K562 (cell line): ENCODE results near the gene CASP9. TPM values are rescaled to one million over a fixed set of nuclear protein-coding genes. Genes with fewer than 3 reads are reported as not detected.

ENCODE experiments used
- ATAC-seq: fragments of 200-7000 bp; cut with Tn5 transposase; 3 replicates; pipeline ENCODE4 v1.9.1; 2020; ENCODE audit warnings: moderate library complexity
- BruUV-seq: library from RNA; stranded (reverse); fragments of 400-500 nt; replicated peaks from 2 replicates; lab custom pipeline; 2021; lab: Mats Ljungman, UMichigan
- CTCF ChIA-PET: fragments of 300-600 bp; formaldehyde crosslinking; extraction: SDS; loops from one replicate; lab custom pipeline; 2021; ENCODE audit warnings: low intra/inter-chr PET ratio; lab: Yijun Ruan, JAX
- POLR2A ChIA-PET: fragments of 300-600, 350-650 bp; sonication (Branson Sonifier 250); formaldehyde crosslinking; extraction: SDS; loops from one replicate; lab custom pipeline; 2021; ENCODE audit warnings: antibody characterized with exemption, inconsistent platforms; lab: Yijun Ruan, JAX
- DNase-seq, 4 experiments: peaks; one replicate each; pipeline versions ENCODE4 v3.0.0 to v3.0.0-alpha.2; 2011 to 2018; ENCODE audit warnings: low spot score in 3 of 4, mixed read lengths in 3 of 4; ENCODE audit errors: extremely low read depth in 1 of 4
- FAIRE-seq: peaks from 2 replicates; lab custom pipeline; 2011; peaks lifted over from hg19 to GRCh38; lab: Jason Lieb, UNC
- H2AFZ ChIP-seq: 2 replicates; pipeline ENCODE4 v1.6.0; 2011; ENCODE audit warnings: low read depth, low read length, control low read depth, inconsistent platforms
- H3K27ac ChIP-seq: fragments of 200-600 bp; 3 replicates; pipeline ENCODE4 v1.8.0; 2011; ENCODE audit warnings: low read depth, mild to moderate bottlenecking, control low read depth, inconsistent platforms, low read length, moderate library complexity, mixed read lengths; ENCODE audit errors: extremely low read depth
- H3K27me3 ChIP-seq, 2 experiments: fragments of 300-600 bp in 1 of 2; 2 replicates in 1 of 2; 3 replicates in 1 of 2; pipeline versions ENCODE4 v1.6.0 to v1.8.0; 2011; ENCODE audit warnings: inconsistent platforms in 2 of 2, low read length in 2 of 2, mild to moderate bottlenecking in 1 of 2, mixed read lengths in 1 of 2, moderate library complexity in 1 of 2; ENCODE audit not compliant: control insufficient read depth in 2 of 2, insufficient read depth in 2 of 2
- H3K36me3 ChIP-seq: fragments of 300-600 bp; 3 replicates; pipeline ENCODE4 v1.8.0; 2011; ENCODE audit warnings: mild to moderate bottlenecking, low read length, inconsistent platforms; ENCODE audit not compliant: control insufficient read depth, insufficient read depth
- H3K4me1 ChIP-seq, 2 experiments: fragments of 200-600 bp in 1 of 2; replicated peaks in 1 of 2; 2 replicates in 1 of 2; 3 replicates in 1 of 2; pipeline versions ENCODE4 v1.5.1 to v1.8.0; 2011; ENCODE audit warnings: inconsistent platforms in 2 of 2, low read length in 2 of 2, mild to moderate bottlenecking in 1 of 2, mixed read lengths in 1 of 2, moderate library complexity in 1 of 2; ENCODE audit not compliant: control insufficient read depth in 2 of 2, insufficient read depth in 2 of 2
- H3K4me2 ChIP-seq: 2 replicates; pipeline ENCODE4 v1.6.1; 2011; ENCODE audit warnings: low read length, control low read depth, inconsistent platforms, mixed read lengths; ENCODE audit not compliant: insufficient read depth
- H3K4me3 ChIP-seq: fragments of 200-600 bp; sonication (generic), shearing (Covaris generic); 2 replicates; pipeline ENCODE4 v1.5.1; 2016; ENCODE audit warnings: control low read depth, inconsistent platforms
- H3K79me2 ChIP-seq: fragments of 200-600 bp; 3 replicates; pipeline ENCODE4 v1.8.0; 2011; ENCODE audit warnings: low read length, inconsistent platforms; ENCODE audit not compliant: control insufficient read depth, insufficient read depth
- H3K9ac ChIP-seq, 2 experiments: 2 replicates each; pipeline versions ENCODE4 v1.6.0 to v1.6.1; 2011; ENCODE audit warnings: low read depth in 2 of 2, low read length in 2 of 2, control low read depth in 1 of 2, inconsistent platforms in 1 of 2, mild to moderate bottlenecking in 1 of 2, mixed read lengths in 1 of 2; ENCODE audit not compliant: insufficient read depth in 1 of 2
- H3K9me1 ChIP-seq: one replicate; pipeline ENCODE4 v1.6.0; 2011; ENCODE audit warnings: inconsistent platforms, mild to moderate bottlenecking, low read length, moderate library complexity; ENCODE audit not compliant: control insufficient read depth, insufficient read depth
- H3K9me3 ChIP-seq: replicated peaks from 2 replicates; pipeline ENCODE4 v1.5.1; 2011; ENCODE audit warnings: low read depth, low read length, inconsistent platforms; ENCODE audit not compliant: control insufficient read depth, insufficient read depth
- H4K20me1 ChIP-seq: replicated peaks from 2 replicates; pipeline ENCODE4 v1.6.1; 2011; ENCODE audit warnings: low read length, inconsistent platforms, mixed read lengths; ENCODE audit not compliant: control insufficient read depth, insufficient read depth
- CC2D1A ChIP-seq: fragments of 450-650 bp; IDR thresholded peaks from 2 replicates; pipeline ENCODE4 v1.6.1; 2017; ENCODE audit warnings: mild to moderate bottlenecking
- FOXK2 ChIP-seq, 2 experiments: fragments of 450-650 bp; IDR thresholded peaks in 1 of 2; conservative IDR thresholded peaks in 1 of 2; 2 replicates each; pipeline ENCODE4 v1.6.1; 2016; ENCODE audit warnings: low read depth in 2 of 2, mild to moderate bottlenecking in 1 of 2
- HMG20B ChIP-seq: fragments of 250-450 bp; sonication (Bioruptor Pico); IDR thresholded peaks from 2 replicates; pipeline ENCODE4 v1.5.0; 2021; ENCODE audit warnings: mild to moderate bottlenecking
- NCOA4 ChIP-seq: fragments of 450-650 bp; IDR thresholded peaks from 2 replicates; pipeline ENCODE4 v1.6.1; 2018; ENCODE audit warnings: mild to moderate bottlenecking; ENCODE audit not compliant: partially characterized antibody
- NFIC ChIP-seq: fragments of 450-650 bp; IDR thresholded peaks from 2 replicates; pipeline ENCODE4 v1.6.1; 2017; ENCODE audit warnings: mild to moderate bottlenecking, inconsistent platforms
- NFIX ChIP-seq: fragments of 250-450 bp; sonication (Bioruptor Pico); IDR thresholded peaks from 2 replicates; pipeline ENCODE4 v1.4.0; 2020; ENCODE audit warnings: low read depth, mild to moderate bottlenecking, moderate library complexity
- POLR2AphosphoS2 ChIP-seq: IDR thresholded peaks from 2 replicates; pipeline ENCODE4 v1.6.1; 2012; ENCODE audit warnings: low read length, improper control_type of control experiment
- POLR2H ChIP-seq: IDR thresholded peaks from 2 replicates; pipeline ENCODE4 v1.6.1; 2016; ENCODE audit warnings: missing genetic modification characterization, low read depth, mild to moderate bottlenecking, control low read depth, missing compliant biosample characterization, moderate library complexity
- PURB ChIP-seq: sonication (generic); formaldehyde crosslinking; IDR thresholded peaks from 2 replicates; pipeline ENCODE4 v1.9.0; 2021; ENCODE audit warnings: low read depth, mild to moderate bottlenecking, missing genetic modification reagents
- STAG1 ChIP-seq: sonication (generic); formaldehyde crosslinking; IDR thresholded peaks from 2 replicates; pipeline ENCODE4 v1.5.0; 2020; ENCODE audit warnings: missing genetic modification reagents, borderline replicate concordance
- ZFP36 ChIP-seq: fragments of 150-350 bp; IDR thresholded peaks from 2 replicates; pipeline ENCODE4 v1.6.1; 2018; ENCODE audit warnings: low read length, low read depth; ENCODE audit not compliant: partially characterized antibody
- ZNF23 ChIP-seq: fragments of 250-450 bp; sonication (Bioruptor Pico); IDR thresholded peaks from 2 replicates; pipeline ENCODE4 v1.4.0; 2020; ENCODE audit warnings: mild to moderate bottlenecking
- ZNF277 ChIP-seq: fragments of 250-450 bp; sonication (Bioruptor Pico); IDR thresholded peaks from 2 replicates; pipeline ENCODE4 v1.8.0; 2022; ENCODE audit warnings: inconsistent platforms, mild to moderate bottlenecking, moderate library complexity, borderline replicate concordance
- ZNF699 ChIP-seq: fragments of 250-450 bp; sonication (Bioruptor Pico); IDR thresholded peaks from 2 replicates; pipeline ENCODE4 v1.8.0; 2021; ENCODE audit warnings: mild to moderate bottlenecking, moderate library complexity; ENCODE audit not compliant: insufficient replicate concordance
- ZNF75A ChIP-seq: fragments of 450-650 bp; formaldehyde crosslinking; IDR thresholded peaks from 2 replicates; pipeline ENCODE4 v1.4.0; 2020; ENCODE audit warnings: mild to moderate bottlenecking
- WGBS: fragments of 100-300 bp; shearing (Covaris generic); methylation state at CpG from one replicate; pipeline ENCODE4 v1.1.6; 2016; ENCODE audit warnings: low coverage, mixed read lengths; ENCODE audit not compliant: insufficient coverage; ENCODE audit errors: missing lambda C conversion rate; 5-methylcytosine and 5-hydroxymethylcytosine counted together
- in situ Hi-C: fragments of 300-500 bp; cut with MboI; formaldehyde crosslinking; loops from 4 replicates; pipeline ENCODE4 v1.15.0; 2018; ENCODE audit warnings: inconsistent platforms, mixed read lengths
- intact Hi-C: fragments of 100-400 bp; cut with micrococcal nuclease; formaldehyde crosslinking; loops from 2 replicates; pipeline ENCODE4 v1.14.2; 2022
- polyA plus RNA-seq, 8 experiments: library from polyadenylated mRNA; depleted of rRNA in 4 of 8; stranded (reverse) in 5 of 8; unstranded in 3 of 8; fragments of >200 nt; fragmentation: Nextera tagmentation in 2 of 8; fragmentation: Illumina TruSeq in 1 of 8; extraction: Ambion mirVana in 2 of 8; extraction: Trizol in 1 of 8; gene quantifications; 2 replicates each; pipeline versions ENCODE4 v1.2.1 to v1.2.3, GENCODE V29; 2011 to 2014; ENCODE audit warnings: inconsistent platforms in 1 of 8, missing spikeins in 1 of 8
- total RNA-seq, 7 experiments: library from RNA; depleted of rRNA in 6 of 7; stranded (reverse); fragments of >200 nt in 6 of 7; fragmentation: Illumina TruSeq in 2 of 7; extraction: Trizol in 2 of 7; gene quantifications; 2 replicates each; pipeline versions ENCODE4 v1.2.1 to v1.2.3, GENCODE V29; 2011 to 2021; ENCODE audit warnings: low replicate concordance in 1 of 7

The CASP9 gene
- total and polyA plus RNA-seq, 9 of the 15 experiments (the other 6 are each of a cell fraction or from before 2014, with no cell fraction given): 10.8 to 54.1 (median 30.7) TPM

DNA sequence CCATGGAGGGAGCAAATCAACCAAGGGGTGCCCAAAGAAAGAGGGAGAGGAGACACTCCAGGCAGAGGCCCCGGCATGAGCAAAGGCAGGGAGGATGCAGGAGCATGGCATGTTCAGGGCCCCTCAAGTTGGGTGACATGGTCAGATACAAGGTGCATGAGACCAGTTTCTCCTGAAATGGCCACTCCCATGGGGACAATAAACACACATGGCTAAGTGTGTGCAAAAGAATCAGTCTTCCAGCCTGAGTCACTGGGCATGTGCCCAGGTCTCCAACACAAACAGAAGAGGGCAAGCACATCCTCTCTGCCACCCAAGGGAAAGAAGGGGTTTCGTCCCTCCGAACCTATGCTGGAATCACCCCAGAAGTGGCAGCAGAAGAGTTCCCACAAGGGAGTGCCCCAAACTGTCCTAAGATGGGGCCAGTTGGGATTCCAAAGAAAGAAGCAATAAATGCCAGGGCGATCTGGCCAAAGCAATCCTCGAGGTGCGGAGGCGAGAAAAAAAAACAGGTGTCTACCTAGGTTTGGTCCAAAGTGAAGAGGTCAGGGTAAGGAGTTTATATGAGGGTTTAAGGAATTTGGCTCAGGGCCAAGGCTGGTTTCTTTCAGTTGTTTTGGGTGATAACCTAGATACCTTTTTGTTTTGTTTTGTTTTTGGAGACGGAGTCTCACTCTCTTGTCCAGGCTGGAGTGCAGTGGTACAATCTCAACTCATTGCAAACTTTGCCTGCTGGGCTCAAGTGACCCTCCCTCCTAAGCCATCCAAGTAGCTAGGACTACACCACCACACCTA is 13.2 kb downstream of the CASP9 start:
- H3K36me3 ChIP-seq: peaks cover 52% of the 10 kb centered on the region; the same call in 2 of the 3 replicates
- ChIA-PET POLR2A (interaction anchor here (0.7 kb wide), 1 partner anchor 516 kb away, joined by 3 read pairs; no protein-coding TSS in a partner anchor), CTCF (no interaction called here)
- DNase-seq (no peak), FAIRE-seq (no peak), ATAC-seq (no peak)
- H3K4me1 ChIP-seq: peaks cover 12 to 19% of the 10 kb centered on the region in 2 experiments
- H3K9me1 ChIP-seq: no peaks in the 10 kb centered on the region
- H3K9me3 ChIP-seq: no peaks in the 10 kb centered on the region
- BruUV-seq: no TSS peak
- H2AFZ ChIP-seq: no peak overlapping the region
- intact Hi-C loops (no loop called here), in situ Hi-C loops (no loop called here)
- H3K27ac ChIP-seq: no peak overlapping the region
- H4K20me1 ChIP-seq: no peaks in the 10 kb centered on the region; the same call in 1 of the 2 replicates
- no peaks in the 10 kb centered on the region for H3K27me3 ChIP-seq
- 85% methylated on average over 8 of the region's 8 CpGs for WGBS
- H3K79me2 ChIP-seq: peaks cover 17% of the 10 kb centered on the region; the same call in 2 of the 3 replicates
- TF ChIP-seq CC2D1A (no peak), FOXK2 (conservative IDR thresholded peaks at IDR 0.05 in 1 of 2, IDR thresholded peaks at IDR 0.05 in 1 of 2; ENCODE audit: low read depth in 2 of 2) (no peak), NFIX (CRISPR knock-in tag) (peak; percentile 55), NFIC (peak; percentile 96)
- no peak overlapping the region for H3K4me2 ChIP-seq
- H3K4me3 ChIP-seq: no peak overlapping the region
- no peak overlapping the region for H3K9ac ChIP-seq

GRCh38 chr1:15509586-15509985 is 14.4 kb downstream of the CASP9 start:
- FAIRE-seq (no peak), ATAC-seq (no peak), DNase-seq (no peak)
- Histone ChIP-seq H3K9me1 (no peaks in the 10 kb centered on the region), H3K9ac (no peak overlapping the region), H3K4me3 (no peak overlapping the region), H3K79me2 (peaks cover 10% of the 10 kb centered on the region; the same call in 2 of the 3 replicates), H3K27ac (no peak overlapping the region), H3K4me1 (peaks cover 6 to 8% of the 10 kb centered on the region in 2 experiments; a peak in 4 of 5 replicates), H3K4me2 (no peak overlapping the region), H3K27me3 (no peaks in the 10 kb centered on the region), H3K9me3 (no peaks in the 10 kb centered on the region), H3K36me3 (peaks cover 56% of the 10 kb centered on the region; the same call in 2 of the 3 replicates), H4K20me1 (no peaks in the 10 kb centered on the region; the same call in 1 of the 2 replicates), H2AFZ (no peak overlapping the region)
- ChIA-PET POLR2A (interaction anchor here (0.7 kb wide), 1 partner anchor 96 kb away, joined by 3 read pairs; no protein-coding TSS in a partner anchor), CTCF (no interaction called here)
- in situ Hi-C loops (no loop called here), intact Hi-C loops (no loop called here)
- no TSS peak for BruUV-seq
- 75% methylated on average over 6 of the region's 7 CpGs for WGBS
- TF ChIP-seq STAG1 (CRISPR knock-in tag) (no peak), ZNF277 (CRISPR knock-in tag) (no peak), PURB (CRISPR knock-in tag) (no peak), POLR2H (tag) (no peak), HMG20B (no peak), ZNF699 (CRISPR knock-in tag) (no peak), ZFP36 (no peak), ZNF75A (no peak), ZNF23 (CRISPR knock-in tag) (no peak), NCOA4 (no peak), POLR2AphosphoS2 (no peak)
